HEK293 (cell line): ENCODE measurements around the gene ENO3.

Source experiments
- CTCF ChIA-PET: fragments of 350-600 bp; formaldehyde crosslinking; extraction: SDS; loops from one replicate; lab custom pipeline; 2021; ENCODE audit warnings: antibody characterized with exemption; lab: Yijun Ruan, JAX
- POLR2A ChIA-PET: fragments of 300-600 bp; formaldehyde crosslinking; extraction: SDS; loops from one replicate; lab custom pipeline; 2020; ENCODE audit warnings: antibody characterized with exemption, inconsistent platforms; lab: Yijun Ruan, JAX
- H3K27ac ChIP-seq: fragments of 200-500 bp; sonication (Bioruptor generic); 2 replicates; pipeline ENCODE4 v1.5.1; 2014; ENCODE audit warnings: low read depth, low read length, control low read depth, inconsistent platforms; ENCODE audit errors: extremely low read depth
- H3K36me3 ChIP-seq, 2 experiments: fragments of 200-500 bp in 1 of 2; sonication (Bioruptor generic) in 1 of 2; 1 replicate in 1 of 2; 2 replicates in 1 of 2; pipeline ENCODE4 v1.5.1; 2014 to 2017; ENCODE audit warnings: inconsistent platforms in 2 of 2, low read length in 2 of 2; ENCODE audit not compliant: control insufficient read depth in 2 of 2, insufficient read depth in 1 of 2
- H3K4me1 ChIP-seq: fragments of 200-500 bp; sonication (Bioruptor generic); 2 replicates; pipeline ENCODE4 v1.5.1; 2014; ENCODE audit warnings: mild to moderate bottlenecking, low read length, inconsistent platforms; ENCODE audit not compliant: control insufficient read depth, insufficient read depth
- H3K4me3 ChIP-seq: 2 replicates; pipeline ENCODE4 v1.5.1; 2011; ENCODE audit warnings: low read depth, mild to moderate bottlenecking, control low read depth, low read length, moderate library complexity
- H3K9me3 ChIP-seq: fragments of 200-500 bp; sonication (Bioruptor generic); 2 replicates; pipeline ENCODE4 v1.5.1; 2014; ENCODE audit warnings: low read depth, low read length, inconsistent platforms; ENCODE audit not compliant: control insufficient read depth, insufficient read depth
- EGR2 ChIP-seq: fragments of 450-650 bp; formaldehyde crosslinking; IDR thresholded peaks from 2 replicates; pipeline ENCODE4 v1.5.1; 2016; ENCODE audit warnings: low read depth, missing biosample characterization, missing genetic modification characterization
- GLIS1 ChIP-seq: fragments of 450-650 bp; formaldehyde crosslinking; IDR thresholded peaks from 2 replicates; pipeline ENCODE4 v1.5.1; 2016; ENCODE audit warnings: missing biosample characterization, missing genetic modification characterization
- GLIS2 ChIP-seq: fragments of 450-650 bp; formaldehyde crosslinking; IDR thresholded peaks from 2 replicates; pipeline ENCODE4 v1.5.1; 2016; ENCODE audit warnings: missing biosample characterization, missing genetic modification characterization
- KLF1 ChIP-seq: fragments of 450-650 bp; formaldehyde crosslinking; IDR thresholded peaks from 2 replicates; pipeline ENCODE4 v1.5.1; 2016; ENCODE audit warnings: missing biosample characterization, missing genetic modification characterization
- RBAK ChIP-seq: fragments of 450-650 bp; formaldehyde crosslinking; IDR thresholded peaks from 2 replicates; pipeline ENCODE4 v1.5.1; 2016; ENCODE audit warnings: missing biosample characterization, missing genetic modification characterization
- SALL2 ChIP-seq: fragments of 450-650 bp; formaldehyde crosslinking; IDR thresholded peaks from 2 replicates; pipeline ENCODE4 v1.5.0; 2017; ENCODE audit warnings: missing biosample characterization, mild to moderate bottlenecking, missing genetic modification characterization, borderline replicate concordance
- ZEB2 ChIP-seq: fragments of 450-650 bp; formaldehyde crosslinking; IDR thresholded peaks from 2 replicates; pipeline ENCODE4 v1.5.1; 2016; ENCODE audit warnings: missing biosample characterization, missing genetic modification characterization
- ZFP3 ChIP-seq: fragments of 450-650 bp; formaldehyde crosslinking; IDR thresholded peaks from 2 replicates; pipeline ENCODE4 v1.5.1; 2016; ENCODE audit warnings: low read depth, missing biosample characterization, missing genetic modification characterization
- ZNF155 ChIP-seq: fragments of 450-650 bp; formaldehyde crosslinking; IDR thresholded peaks from 2 replicates; pipeline ENCODE4 v1.5.1; 2016; ENCODE audit warnings: missing biosample characterization, missing genetic modification characterization
- ZNF157 ChIP-seq: fragments of 450-650 bp; formaldehyde crosslinking; IDR thresholded peaks from 2 replicates; pipeline ENCODE4 v1.5.1; 2016; ENCODE audit warnings: missing biosample characterization, missing genetic modification characterization
- ZNF335 ChIP-seq: fragments of 450-650 bp; formaldehyde crosslinking; conservative IDR thresholded peaks from 2 replicates; pipeline ENCODE4 v1.5.1; 2016; ENCODE audit warnings: missing biosample characterization, missing genetic modification characterization
- ZNF391 ChIP-seq: fragments of 450-650 bp; formaldehyde crosslinking; IDR thresholded peaks from 2 replicates; pipeline ENCODE4 v1.5.1; 2016; ENCODE audit warnings: low read depth, missing biosample characterization, missing genetic modification characterization, borderline replicate concordance
- ZNF426 ChIP-seq: fragments of 450-650 bp; formaldehyde crosslinking; IDR thresholded peaks from 2 replicates; pipeline ENCODE4 v1.5.1; 2017; ENCODE audit warnings: missing biosample characterization, missing genetic modification characterization, mild to moderate bottlenecking, inconsistent platforms, moderate library complexity
- ZNF560 ChIP-seq: fragments of 450-650 bp; formaldehyde crosslinking; IDR thresholded peaks from 2 replicates; pipeline ENCODE4 v1.5.1; 2017; ENCODE audit warnings: missing biosample characterization, missing genetic modification characterization, borderline replicate concordance
- ZNF596 ChIP-seq: fragments of 450-650 bp; IDR thresholded peaks from 2 replicates; pipeline ENCODE4 v1.5.0; 2018; ENCODE audit warnings: missing biosample characterization, mild to moderate bottlenecking, missing genetic modification characterization, moderate library complexity
- ZNF600 ChIP-seq: fragments of 450-650 bp; formaldehyde crosslinking; IDR thresholded peaks from 2 replicates; pipeline ENCODE4 v1.5.1; 2016; ENCODE audit warnings: missing biosample characterization, missing genetic modification characterization
- ZNF76 ChIP-seq: fragments of 450-650 bp; formaldehyde crosslinking; IDR thresholded peaks from 2 replicates; pipeline ENCODE4; 2016; ENCODE audit warnings: low read depth, missing biosample characterization, missing genetic modification characterization, borderline replicate concordance
- TF ChIP-seq, protein P1 (sequence below): fragments of 450-650 bp; formaldehyde crosslinking; IDR thresholded peaks from 2 replicates; pipeline ENCODE4 v1.5.1; 2016; ENCODE audit warnings: missing biosample characterization, missing genetic modification characterization
- TF ChIP-seq, protein P2 (sequence below): fragments of 450-650 bp; formaldehyde crosslinking; IDR thresholded peaks from 2 replicates; pipeline ENCODE4 v1.5.1; 2016; ENCODE audit warnings: missing biosample characterization, missing genetic modification characterization

Gene ENO3

DNA sequence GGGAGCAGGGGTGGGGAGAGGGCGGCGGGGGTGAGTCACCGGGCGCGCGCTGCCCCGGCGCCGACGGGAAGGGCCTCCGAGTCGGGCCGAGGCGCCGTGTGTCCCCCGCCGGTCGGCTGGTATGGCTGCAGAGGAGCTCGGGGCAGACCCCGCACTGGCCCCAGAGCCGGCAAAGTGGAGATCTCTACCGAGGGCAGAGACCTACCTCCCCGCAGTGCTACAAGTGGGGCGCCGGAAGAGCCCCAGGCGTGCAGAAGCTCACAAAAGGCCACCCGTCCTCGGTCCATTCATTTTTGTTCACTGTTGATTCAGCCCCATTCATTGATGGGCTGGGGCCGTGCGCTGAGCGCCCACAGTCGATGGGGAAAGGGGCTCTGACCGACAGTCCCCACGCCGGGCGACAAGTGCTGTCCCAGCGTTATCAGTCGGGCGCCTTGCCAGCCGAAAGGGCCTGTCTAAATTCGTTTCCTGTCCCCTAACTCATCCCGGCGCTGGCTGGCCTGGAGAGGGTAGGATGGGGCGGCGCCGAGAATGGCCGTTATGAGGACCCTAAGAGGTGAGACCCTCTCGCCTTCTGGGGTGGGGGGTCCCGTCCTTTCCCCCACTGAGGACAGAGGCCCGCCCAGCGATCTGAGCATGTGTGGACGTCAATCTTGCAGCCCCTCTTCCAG lies 709 bp upstream of the ENO3 start (continued):
- TF ChIP-seq RBAK (tag by site-specific recombination) (no peak), ZNF76 (tag by site-specific recombination) (0 out of 2 replicates have a peak, but pooled peaks have one; percentile 11), ZNF600 (tag by site-specific recombination) (0 out of 2 replicates have a peak, but pooled peaks have one; percentile 34), ZNF335 (tag by site-specific recombination) (peak; percentile 75), ZEB2 (tag by site-specific recombination) (0 out of 2 replicates have a peak, but pooled peaks have one; percentile 22), ZNF426 (tag by site-specific recombination) (no peak), GLIS1 (tag by site-specific recombination) (no peak)
- TF ChIP-seq, protein P1, sequence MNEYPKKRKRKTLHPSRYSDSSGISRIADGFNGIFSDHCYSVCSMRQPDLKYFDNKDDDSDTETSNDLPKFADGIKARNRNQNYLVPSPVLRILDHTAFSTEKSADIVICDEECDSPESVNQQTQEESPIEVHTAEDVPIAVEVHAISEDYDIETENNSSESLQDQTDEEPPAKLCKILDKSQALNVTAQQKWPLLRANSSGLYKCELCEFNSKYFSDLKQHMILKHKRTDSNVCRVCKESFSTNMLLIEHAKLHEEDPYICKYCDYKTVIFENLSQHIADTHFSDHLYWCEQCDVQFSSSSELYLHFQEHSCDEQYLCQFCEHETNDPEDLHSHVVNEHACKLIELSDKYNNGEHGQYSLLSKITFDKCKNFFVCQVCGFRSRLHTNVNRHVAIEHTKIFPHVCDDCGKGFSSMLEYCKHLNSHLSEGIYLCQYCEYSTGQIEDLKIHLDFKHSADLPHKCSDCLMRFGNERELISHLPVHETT (tag by site-specific recombination), result 0 out of 2 replicates have a peak, but pooled peaks have one; percentile 0
- TF ChIP-seq, all 188 proteins: peak for 11

- H3K4me1 ChIP-seq, result peaks cover 10% of the 10 kb centered on the region
- H3K4me3 ChIP-seq, result no peak overlapping the region
- CTCF ChIA-PET, result interaction anchor here (0.5 to 1.1 kb wide), 3 partner anchors 10 to 488 kb away, joined by 3 read pairs; no protein-coding TSS in a partner anchor
- peaks cover 0 to 9% of the 10 kb centered on the region in 2 experiments; a peak in 1 of 3 replicates for H3K36me3 ChIP-seq
- POLR2A ChIA-PET, result interaction anchor here (0.9 to 17.9 kb wide), 4 partner anchors 12 to 40 kb away, joined by 3 to 358 read pairs (median 56); partner anchors contain the start of genes RNF167, SLC25A11 and SPAG7
- H3K27ac ChIP-seq, result no peak overlapping the region; the same call in 1 of the 2 replicates
- no peak for TF ChIP-seq ZNF155
- no peak for TF ChIP-seq ZNF596 (tag by site-specific recombination)
- no peak for TF ChIP-seq ZNF335 (tag by site-specific recombination)
- TF ChIP-seq EGR2 (tag by site-specific recombination), result no peak
- no peak for TF ChIP-seq SALL2 (tag by site-specific recombination)
- no peaks in the 10 kb centered on the region for H3K9me3 ChIP-seq
These were observed 567 bp downstream of the ENO3 start for GRCh38 chr17:4951486-4951885.

DNA sequence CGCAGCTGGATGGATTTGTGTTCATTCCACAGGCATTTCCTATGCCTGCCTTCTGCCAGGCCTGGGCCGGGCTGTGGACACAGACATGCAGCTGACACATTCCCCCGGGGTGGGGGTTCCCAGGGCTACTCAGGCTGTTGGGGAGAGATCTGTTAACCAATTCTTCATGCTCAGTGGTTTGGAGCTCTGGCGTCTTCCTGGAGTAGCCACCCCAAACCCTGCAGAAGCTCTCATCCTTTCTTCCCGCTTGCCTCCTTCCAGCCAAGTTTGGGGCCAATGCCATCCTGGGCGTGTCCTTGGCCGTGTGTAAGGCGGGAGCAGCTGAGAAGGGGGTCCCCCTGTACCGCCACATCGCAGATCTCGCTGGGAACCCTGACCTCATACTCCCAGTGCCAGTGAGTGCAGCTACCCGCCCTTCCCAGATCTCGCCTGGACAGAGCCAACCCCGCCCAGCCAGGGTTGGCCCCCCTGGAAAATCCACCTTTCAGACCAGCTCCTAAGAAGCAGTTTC lies 2.6 kb downstream of the ENO3 start:
- TF ChIP-seq, protein P2, sequence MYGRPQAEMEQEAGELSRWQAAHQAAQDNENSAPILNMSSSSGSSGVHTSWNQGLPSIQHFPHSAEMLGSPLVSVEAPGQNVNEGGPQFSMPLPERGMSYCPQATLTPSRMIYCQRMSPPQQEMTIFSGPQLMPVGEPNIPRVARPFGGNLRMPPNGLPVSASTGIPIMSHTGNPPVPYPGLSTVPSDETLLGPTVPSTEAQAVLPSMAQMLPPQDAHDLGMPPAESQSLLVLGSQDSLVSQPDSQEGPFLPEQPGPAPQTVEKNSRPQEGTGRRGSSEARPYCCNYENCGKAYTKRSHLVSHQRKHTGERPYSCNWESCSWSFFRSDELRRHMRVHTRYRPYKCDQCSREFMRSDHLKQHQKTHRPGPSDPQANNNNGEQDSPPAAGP (tag by site-specific recombination), result peak; percentile 83
- TF ChIP-seq ZNF560 (tag by site-specific recombination) (no peak), KLF1 (peak; percentile 83)
- TF ChIP-seq, all 188 proteins: peak for 2
- no peak overlapping the region for H3K4me3 ChIP-seq
- H3K36me3 ChIP-seq, result no peaks in the 10 kb centered on the region
- H3K27ac ChIP-seq, result no peak overlapping the region
- no peaks in the 10 kb centered on the region for H3K9me3 ChIP-seq
- ChIA-PET POLR2A (interaction anchor here (1.2 to 17.9 kb wide), 3 partner anchors 11 to 14 kb away, joined by 5 to 358 read pairs (median 109); partner anchors contain the start of genes RNF167, SLC25A11 and SPAG7), CTCF (interaction anchor here (0.6 to 1.4 kb wide), 3 partner anchors 13 to 354 kb away, joined by 3 to 5 read pairs (median 3); partner anchors contain the start of genes RNF167 and SLC25A11)
- H3K4me1 ChIP-seq, result peaks cover 8% of the 10 kb centered on the region

- POLR2A ChIA-PET, result interaction anchor here (0.6 to 17.9 kb wide), 7 partner anchors 8 to 1065 kb away, joined by 3 to 358 read pairs (median 3); partner anchors contain the start of genes ARRB2, INCA1, KIF1C and SPAG7
- TF ChIP-seq ZFP3 (tag by site-specific recombination) (no peak), ZNF391 (no peak), ZNF157 (tag by site-specific recombination) (no peak), GLIS2 (tag by site-specific recombination) (0 out of 2 replicates have a peak, but pooled peaks have one; percentile 36), GLIS1 (tag by site-specific recombination) (peak; percentile 57)
- no peak overlapping the region for H3K27ac ChIP-seq
- CTCF ChIA-PET, result interaction anchor here (0.7 to 1.6 kb wide), 3 partner anchors 12 to 46 kb away, joined by 3 to 11 read pairs (median 9); partner anchors contain the start of gene SPAG7
- H3K4me1 ChIP-seq, result peaks cover 8% of the 10 kb centered on the region
- H3K36me3 ChIP-seq, result peaks cover 0 to 10% of the 10 kb centered on the region in 2 experiments; a peak in 1 of 3 replicates
- no peaks in the 10 kb centered on the region for H3K9me3 ChIP-seq
- H3K4me3 ChIP-seq, result no peak overlapping the region
These were observed 4.2 kb downstream of the ENO3 start for GRCh38 chr17:4955091-4955490.
